HEK293T (cell line): Measurements from ENCODE around the gene RNF150.

Source experiments
- HDGF ChIP-seq: fragments of 450-650 bp; IDR thresholded peaks from 2 replicates; pipeline ENCODE4 v1.6.1; 2017; ENCODE audit warnings: antibody characterized with exemption, borderline replicate concordance
- SP1 ChIP-seq: fragments of 450-650 bp; IDR thresholded peaks from 2 replicates; pipeline ENCODE4 v1.6.1; 2017
- TARDBP ChIP-seq: fragments of 450-650 bp; IDR thresholded peaks from 2 replicates; pipeline ENCODE4 v1.6.1; 2016
- ZNF384 ChIP-seq: fragments of 450-650 bp; IDR thresholded peaks from 2 replicates; pipeline ENCODE4 v1.6.1; 2016
- TF ChIP-seq, protein P1 (sequence below): fragments of 450-650 bp; IDR thresholded peaks from 2 replicates; pipeline ENCODE4 v1.6.1; 2016

DNA sequence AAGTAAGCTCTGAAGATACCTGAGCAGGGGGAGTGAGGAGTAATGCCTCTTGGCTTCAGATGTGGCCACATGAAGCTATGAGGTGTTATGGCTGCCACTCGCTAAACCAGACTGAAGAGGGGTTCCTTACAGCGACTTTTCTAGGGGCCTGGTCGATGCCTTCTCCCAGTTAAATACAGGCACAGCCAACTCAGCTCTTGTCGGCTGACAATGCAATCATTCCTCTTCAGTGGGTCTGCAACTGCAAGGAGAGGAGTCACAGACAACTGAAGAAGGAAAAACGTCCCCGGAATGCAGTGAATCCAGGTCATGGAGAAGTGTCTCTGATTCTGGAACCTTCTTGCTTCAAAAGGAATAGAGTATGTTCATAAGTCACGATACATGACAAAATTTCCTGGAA is 106.4 kb downstream of the RNF150 start:
- TF ChIP-seq SP1: no peak
- no peak for TF ChIP-seq TARDBP
- TF ChIP-seq, protein P1, sequence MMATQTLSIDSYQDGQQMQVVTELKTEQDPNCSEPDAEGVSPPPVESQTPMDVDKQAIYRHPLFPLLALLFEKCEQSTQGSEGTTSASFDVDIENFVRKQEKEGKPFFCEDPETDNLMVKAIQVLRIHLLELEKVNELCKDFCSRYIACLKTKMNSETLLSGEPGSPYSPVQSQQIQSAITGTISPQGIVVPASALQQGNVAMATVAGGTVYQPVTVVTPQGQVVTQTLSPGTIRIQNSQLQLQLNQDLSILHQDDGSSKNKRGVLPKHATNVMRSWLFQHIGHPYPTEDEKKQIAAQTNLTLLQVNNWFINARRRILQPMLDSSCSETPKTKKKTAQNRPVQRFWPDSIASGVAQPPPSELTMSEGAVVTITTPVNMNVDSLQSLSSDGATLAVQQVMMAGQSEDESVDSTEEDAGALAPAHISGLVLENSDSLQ: no peak
- TF ChIP-seq HDGF: no peak
- no peak for TF ChIP-seq ZNF384
